GM21526 (cell line): ENCODE data around the gene NECTIN1.
A peak's percentile ranks its signal among the peaks of the same experiment; 100 is the strongest.

ENCODE experiments used
- ATAC-seq: cut with Tn5 transposase; IDR thresholded peaks from one replicate; pipeline ENCODE4 v1.9.1; 2021; ENCODE audit warnings: moderate library complexity; ENCODE audit not compliant: unreplicated experiment, low FRiP score

Gene NECTIN1

GRCh38 chr11:119734788-119735187 is 5.8 kb upstream of the NECTIN1 start:
- no peak for ATAC-seq

GRCh38 chr11:119730789-119731386 is 1.9 kb upstream of the NECTIN1 start:
- ATAC-seq: no peak

GRCh38 chr11:119729951-119730613 is 1.1 kb upstream of the NECTIN1 start:
- ATAC-seq: no peak

GRCh38 chr11:119729581-119729927 is 554 bp upstream of the NECTIN1 start:
- peak; percentile 14 for ATAC-seq

- ATAC-seq: no peak
These were observed 781 bp downstream of the NECTIN1 start for GRCh38 chr11:119728211-119728626.

GRCh38 chr11:119727523-119728151 is 1.4 kb downstream of the NECTIN1 start:
- no peak for ATAC-seq

- no peak for ATAC-seq
These were observed 2.1 kb downstream of the NECTIN1 start for GRCh38 chr11:119726585-119727522.

GRCh38 chr11:119726150-119726553 is 2.8 kb downstream of the NECTIN1 start:
- ATAC-seq: no peak

GRCh38 chr11:119724956-119725355 is 4.0 kb downstream of the NECTIN1 start:
- ATAC-seq: no peak

GRCh38 chr11:119723952-119724325 is 5.1 kb downstream of the NECTIN1 start:
- ATAC-seq: no peak

- ATAC-seq: no peak
These were observed 5.6 kb downstream of the NECTIN1 start for GRCh38 chr11:119723243-119723951.

GRCh38 chr11:119722281-119722794 is 6.7 kb downstream of the NECTIN1 start:
- no peak for ATAC-seq

GRCh38 chr11:119721129-119722120 is 7.6 kb downstream of the NECTIN1 start:
- no peak for ATAC-seq

- ATAC-seq: no peak
These were observed 8.6 kb downstream of the NECTIN1 start for GRCh38 chr11:119720311-119720913.

- ATAC-seq: no peak
These were observed 11.0 kb downstream of the NECTIN1 start for GRCh38 chr11:119717839-119718534.

GRCh38 chr11:119716582-119717498 is 12.2 kb downstream of the NECTIN1 start:
- no peak for ATAC-seq

GRCh38 chr11:119714590-119714989 is 14.4 kb downstream of the NECTIN1 start:
- ATAC-seq: no peak
